Fibroblast of lung (primary cell): Measurements from ENCODE around the gene KLHL29.

Experiments used
- EZH2 ChIP-seq: IDR thresholded peaks from 2 replicates; pipeline ENCODE4 v1.5.1; 2012; ENCODE audit warnings: low read length, control low read depth, mild to moderate bottlenecking; ENCODE audit errors: missing control alignments
- TF ChIP-seq, protein P1 (sequence below), 2 donors: IDR thresholded peaks in 1 of 2; conservative IDR thresholded peaks in 1 of 2; 1 replicate in 1 of 2; 2 replicates in 1 of 2; pipeline ENCODE4 v1.5.1; 2011 to 2012; ENCODE audit warnings: low read length in 2 of 2, control low read depth in 1 of 2, inconsistent platforms in 1 of 2, low read depth in 1 of 2, mild to moderate bottlenecking in 1 of 2

DNA sequence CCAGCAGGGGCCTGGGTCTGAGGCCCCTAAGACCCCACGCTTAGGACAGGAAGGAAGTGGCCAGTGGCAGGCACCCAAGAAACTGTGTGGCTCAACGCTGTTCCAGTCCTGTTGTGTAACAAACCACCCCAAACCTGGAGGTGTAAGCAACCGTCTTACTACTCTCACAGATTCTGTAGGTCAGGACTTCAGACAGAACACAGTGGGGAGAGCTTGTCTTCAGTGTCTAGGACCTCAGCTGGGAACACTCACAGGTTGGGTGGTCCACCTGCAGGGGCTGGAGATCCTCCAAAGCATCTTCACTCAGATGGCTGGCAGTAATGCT, 123.0 kb downstream of the KLHL29 start:
- TF ChIP-seq, protein P1, sequence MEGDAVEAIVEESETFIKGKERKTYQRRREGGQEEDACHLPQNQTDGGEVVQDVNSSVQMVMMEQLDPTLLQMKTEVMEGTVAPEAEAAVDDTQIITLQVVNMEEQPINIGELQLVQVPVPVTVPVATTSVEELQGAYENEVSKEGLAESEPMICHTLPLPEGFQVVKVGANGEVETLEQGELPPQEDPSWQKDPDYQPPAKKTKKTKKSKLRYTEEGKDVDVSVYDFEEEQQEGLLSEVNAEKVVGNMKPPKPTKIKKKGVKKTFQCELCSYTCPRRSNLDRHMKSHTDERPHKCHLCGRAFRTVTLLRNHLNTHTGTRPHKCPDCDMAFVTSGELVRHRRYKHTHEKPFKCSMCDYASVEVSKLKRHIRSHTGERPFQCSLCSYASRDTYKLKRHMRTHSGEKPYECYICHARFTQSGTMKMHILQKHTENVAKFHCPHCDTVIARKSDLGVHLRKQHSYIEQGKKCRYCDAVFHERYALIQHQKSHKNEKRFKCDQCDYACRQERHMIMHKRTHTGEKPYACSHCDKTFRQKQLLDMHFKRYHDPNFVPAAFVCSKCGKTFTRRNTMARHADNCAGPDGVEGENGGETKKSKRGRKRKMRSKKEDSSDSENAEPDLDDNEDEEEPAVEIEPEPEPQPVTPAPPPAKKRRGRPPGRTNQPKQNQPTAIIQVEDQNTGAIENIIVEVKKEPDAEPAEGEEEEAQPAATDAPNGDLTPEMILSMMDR (conservative IDR thresholded peaks at IDR 0.05 in 1 of 2, IDR thresholded peaks at IDR 0.05 in 1 of 2; ENCODE audit: low read depth in 1 of 2, low read length in 2 of 2), result no peak
- TF ChIP-seq EZH2, result no peak
